ENCODE results near the gene CYLD.

The CYLD gene

DNA sequence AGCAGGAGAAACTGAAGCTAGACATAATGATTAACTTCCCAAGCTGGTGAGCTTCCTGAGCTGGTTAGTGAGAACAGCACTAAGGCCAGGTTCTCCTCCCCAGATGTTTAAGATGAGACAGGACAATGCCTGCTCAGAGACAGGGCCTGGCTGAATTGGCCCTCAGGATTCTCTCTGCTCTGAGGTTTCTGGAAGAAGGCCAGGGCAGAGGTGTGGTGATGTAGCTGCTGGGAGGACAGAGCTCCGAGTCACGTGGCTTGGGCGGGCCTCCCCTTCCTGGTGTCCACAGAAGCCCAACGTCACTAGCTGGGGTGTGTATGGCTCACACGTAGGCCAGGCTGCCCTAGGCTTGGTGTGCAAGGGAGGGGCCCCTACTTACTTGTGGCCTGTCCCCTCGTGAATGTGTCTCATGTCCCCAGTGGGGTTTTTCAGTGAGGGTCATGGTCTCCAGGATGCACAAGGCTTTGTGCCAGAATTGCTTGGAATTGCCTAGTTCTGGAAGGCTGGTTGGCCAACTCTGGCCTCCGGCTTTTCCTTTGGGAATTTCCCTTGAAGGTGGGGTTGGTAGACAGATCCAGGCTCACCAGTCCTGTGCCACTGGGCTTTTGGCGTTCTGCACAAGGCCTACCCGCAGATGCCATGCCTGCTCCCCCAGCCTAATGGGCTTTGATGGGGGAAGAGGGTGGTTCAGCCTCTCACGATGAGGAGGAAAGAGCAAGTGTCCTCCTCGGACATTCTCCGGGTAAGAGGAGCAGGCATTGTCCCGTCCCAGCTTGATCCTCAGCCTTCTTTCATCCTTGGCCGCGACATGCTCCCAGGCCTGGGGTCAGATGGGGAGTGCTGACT is 45.1 kb upstream of the CYLD start:
- no peak for DNase-seq (ENCODE audit: low read depth)
- TF ChIP-seq, protein P1, sequence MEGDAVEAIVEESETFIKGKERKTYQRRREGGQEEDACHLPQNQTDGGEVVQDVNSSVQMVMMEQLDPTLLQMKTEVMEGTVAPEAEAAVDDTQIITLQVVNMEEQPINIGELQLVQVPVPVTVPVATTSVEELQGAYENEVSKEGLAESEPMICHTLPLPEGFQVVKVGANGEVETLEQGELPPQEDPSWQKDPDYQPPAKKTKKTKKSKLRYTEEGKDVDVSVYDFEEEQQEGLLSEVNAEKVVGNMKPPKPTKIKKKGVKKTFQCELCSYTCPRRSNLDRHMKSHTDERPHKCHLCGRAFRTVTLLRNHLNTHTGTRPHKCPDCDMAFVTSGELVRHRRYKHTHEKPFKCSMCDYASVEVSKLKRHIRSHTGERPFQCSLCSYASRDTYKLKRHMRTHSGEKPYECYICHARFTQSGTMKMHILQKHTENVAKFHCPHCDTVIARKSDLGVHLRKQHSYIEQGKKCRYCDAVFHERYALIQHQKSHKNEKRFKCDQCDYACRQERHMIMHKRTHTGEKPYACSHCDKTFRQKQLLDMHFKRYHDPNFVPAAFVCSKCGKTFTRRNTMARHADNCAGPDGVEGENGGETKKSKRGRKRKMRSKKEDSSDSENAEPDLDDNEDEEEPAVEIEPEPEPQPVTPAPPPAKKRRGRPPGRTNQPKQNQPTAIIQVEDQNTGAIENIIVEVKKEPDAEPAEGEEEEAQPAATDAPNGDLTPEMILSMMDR (IDR thresholded peaks at IDR 0.05; ENCODE audit: control insufficient read depth, extremely low read depth, insufficient read depth) = no peak
- no peak overlapping the region for H3K4me3 ChIP-seq (ENCODE audit: low read depth, low read length)

DNA sequence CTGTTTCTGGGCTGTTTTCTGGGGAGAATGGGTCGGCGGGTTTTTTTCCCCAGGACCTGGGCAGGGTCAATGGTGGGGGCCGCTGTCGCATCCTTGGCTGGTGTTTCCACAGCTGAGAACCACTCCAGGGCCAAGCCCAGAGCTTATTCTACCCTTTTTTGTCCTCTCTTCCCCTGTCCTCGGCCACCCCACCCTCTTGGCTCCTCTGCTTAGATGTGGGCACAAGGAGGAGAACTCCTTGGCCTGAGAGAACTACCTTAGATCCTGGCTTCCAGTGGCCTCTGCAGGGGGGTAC is 44.5 kb upstream of the CYLD start:
- TF ChIP-seq, protein P1 (IDR thresholded peaks at IDR 0.05; ENCODE audit: control insufficient read depth, extremely low read depth, insufficient read depth) = no peak

DNA sequence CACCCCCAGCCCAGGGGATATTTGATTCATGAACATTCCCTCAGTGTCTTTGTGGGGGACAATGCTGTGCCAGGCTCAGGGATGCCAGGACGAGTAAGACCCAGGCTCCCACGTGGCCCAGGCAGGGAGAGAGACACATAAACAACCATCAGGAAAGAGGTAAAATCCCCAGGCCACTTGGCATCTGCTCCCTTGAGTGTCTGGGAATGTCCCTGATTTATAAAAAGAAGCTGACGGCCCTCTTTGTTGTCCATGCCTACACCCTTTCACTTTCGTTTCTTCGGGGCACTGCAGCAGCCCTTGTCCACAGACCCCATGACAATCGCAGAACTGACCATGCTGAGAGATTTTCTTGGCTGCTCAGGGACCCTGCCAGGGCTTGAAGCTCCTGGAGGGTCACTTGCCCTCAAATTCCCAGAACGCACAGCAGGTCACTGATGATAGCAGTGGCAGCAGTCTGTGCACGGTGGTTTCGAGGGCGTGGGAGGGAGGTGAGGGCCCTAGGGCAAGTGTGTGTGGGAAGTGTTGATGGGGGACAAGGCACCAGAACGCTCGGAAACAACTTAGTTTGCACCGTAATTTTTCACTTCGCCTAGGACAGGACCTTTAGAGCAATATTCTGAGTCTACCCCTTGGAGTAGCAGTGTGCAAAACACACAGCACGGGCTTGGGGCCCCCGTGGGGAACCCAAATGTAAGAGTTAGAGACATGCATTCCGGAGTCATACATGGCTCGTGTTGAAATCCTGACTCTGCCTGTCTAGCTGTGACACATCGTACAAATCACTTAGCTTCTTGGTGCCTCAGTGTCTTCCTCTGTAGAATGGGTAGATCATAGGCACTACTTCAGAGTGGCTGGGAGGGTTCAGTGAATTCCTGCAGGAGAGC is 43.8 kb upstream of the CYLD start:
- no peak for DNase-seq (ENCODE audit: low read depth)
- TF ChIP-seq, protein P1 (IDR thresholded peaks at IDR 0.05; ENCODE audit: control insufficient read depth, extremely low read depth, insufficient read depth) = no peak
- H3K4me3 ChIP-seq (ENCODE audit: low read depth, low read length) = no peak overlapping the region

More for the DNA sequence above, 44.5 kb upstream of the CYLD start:
- DNase-seq (ENCODE audit: low read depth) = no peak
- no peak overlapping the region for H3K4me3 ChIP-seq (ENCODE audit: low read depth, low read length)

DNA sequence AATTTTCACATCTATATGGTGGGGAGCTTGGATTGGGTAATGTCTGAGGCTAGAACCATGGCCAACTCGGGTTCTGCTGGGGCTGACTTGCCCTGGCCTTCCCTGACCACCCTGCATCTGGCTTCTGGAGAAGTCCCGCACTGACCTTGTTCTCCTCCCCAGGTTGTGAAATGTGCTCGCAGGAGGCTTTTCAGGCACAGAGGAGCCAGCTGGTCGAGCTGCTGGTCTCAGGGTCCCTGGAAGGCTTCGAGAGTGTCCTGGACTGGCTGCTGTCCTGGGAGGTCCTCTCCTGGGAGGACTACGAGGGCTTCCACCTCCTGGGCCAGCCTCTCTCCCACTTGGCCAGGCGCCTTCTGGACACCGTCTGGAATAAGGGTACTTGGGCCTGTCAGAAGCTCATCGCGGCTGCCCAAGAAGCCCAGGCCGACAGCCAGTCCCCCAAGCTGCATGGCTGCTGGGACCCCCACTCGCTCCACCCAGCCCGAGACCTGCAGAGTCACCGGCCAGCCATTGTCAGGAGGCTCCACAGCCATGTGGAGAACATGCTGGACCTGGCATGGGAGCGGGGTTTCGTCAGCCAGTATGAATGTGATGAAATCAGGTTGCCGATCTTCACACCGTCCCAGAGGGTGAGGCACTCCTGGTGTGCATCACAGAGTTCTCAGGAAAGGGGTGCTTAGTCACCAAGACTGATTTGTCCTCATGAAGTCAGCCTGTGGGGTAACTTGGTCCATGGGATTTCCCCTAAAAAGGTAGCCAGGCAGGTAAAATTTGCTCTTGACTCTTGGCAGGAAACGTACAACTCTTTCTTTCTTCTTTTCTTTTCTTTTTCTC is 42.3 kb upstream of the CYLD start:
- H3K4me3 ChIP-seq (ENCODE audit: low read depth, low read length) = no peak overlapping the region
- TF ChIP-seq, protein P1 (IDR thresholded peaks at IDR 0.05; ENCODE audit: control insufficient read depth, extremely low read depth, insufficient read depth) = no peak
- DNase-seq (ENCODE audit: low read depth) = no peak

DNA sequence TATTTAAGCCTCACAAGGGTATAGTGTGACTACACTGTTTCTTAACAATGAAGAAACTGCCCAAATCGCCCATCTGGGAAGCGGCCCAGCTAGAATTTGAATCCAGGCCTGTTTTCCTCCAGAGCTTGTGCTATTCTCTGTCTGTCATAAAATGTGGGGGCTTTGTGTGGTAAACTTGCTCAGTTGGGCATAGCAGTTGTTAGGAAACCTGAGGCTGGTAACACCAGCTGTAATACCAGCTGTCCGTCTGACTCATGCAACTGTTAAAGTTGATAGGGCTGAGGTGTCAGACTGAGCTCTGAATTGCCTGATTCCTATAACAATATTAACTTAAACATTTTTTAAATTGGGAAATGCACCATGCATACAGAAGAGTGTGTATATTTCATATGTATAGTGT is 39.2 kb upstream of the CYLD start:
- TF ChIP-seq, protein P1 (IDR thresholded peaks at IDR 0.05; ENCODE audit: control insufficient read depth, extremely low read depth, insufficient read depth) = no peak
- H3K4me3 ChIP-seq (ENCODE audit: low read depth, low read length) = no peak overlapping the region
- no peak for DNase-seq (ENCODE audit: low read depth)

DNA sequence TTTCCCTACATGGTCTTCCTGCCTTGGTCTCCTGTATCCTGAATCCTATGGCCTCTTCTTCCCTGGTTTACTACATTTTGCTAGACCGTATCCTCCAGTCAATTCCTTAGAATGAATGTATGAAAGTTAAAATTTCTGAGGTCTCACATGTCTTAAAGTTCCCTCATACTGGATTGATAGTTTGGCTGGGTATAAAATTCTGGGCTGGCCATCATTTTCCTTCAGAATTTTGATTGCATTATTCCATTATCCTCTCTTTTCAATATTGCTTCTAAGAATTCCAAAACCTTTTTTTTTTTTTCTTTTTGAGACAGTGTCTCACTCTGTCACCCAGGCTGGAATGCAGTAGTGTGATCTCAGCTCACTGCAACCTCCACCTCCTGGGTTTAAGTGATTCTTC is 37.6 kb upstream of the CYLD start:
- TF ChIP-seq, protein P1 (IDR thresholded peaks at IDR 0.05; ENCODE audit: control insufficient read depth, extremely low read depth, insufficient read depth) = no peak

More for the DNA sequence above, 37.6 kb upstream of the CYLD start:
- H3K4me3 ChIP-seq (ENCODE audit: low read depth, low read length) = no peak overlapping the region
- no peak for DNase-seq (ENCODE audit: low read depth)

Data from LNCaP clone FGC (cell line).